Activated CD4-positive, alpha-beta memory T cell treated with anti-CD3 and anti-CD28 coated beads for 36 hours (primary cell): ENCODE measurements around the gene NSFL1C. TPM values are rescaled to one million over a fixed set of nuclear protein-coding genes. Genes with fewer than 3 reads are reported as not detected.

Experiments
- CTCF ChIA-PET: fragments of 350-600 bp; sonication (Branson Sonifier 250); formaldehyde crosslinking; loops from one replicate; lab custom pipeline; 2021; ENCODE audit warnings: antibody characterized with exemption, inconsistent platforms; lab: Charles Lee
- POLR2A ChIA-PET: fragments of 350-600 bp; sonication (Branson Sonifier 250); formaldehyde crosslinking; loops from one replicate; lab custom pipeline; 2021; ENCODE audit warnings: antibody characterized with exemption; lab: Charles Lee
- DNase-seq: peaks from one replicate; pipeline ENCODE4 v3.0.0-alpha.2; 2020
- H3K27ac Mint-ChIP-seq: one replicate; pipeline ENCODE4 v1.8.0; 2021; ENCODE audit warnings: mixed read lengths
- H3K27me3 Mint-ChIP-seq: one replicate; pipeline ENCODE4 v1.8.0; 2021; ENCODE audit warnings: mixed read lengths
- H3K36me3 Mint-ChIP-seq: one replicate; pipeline ENCODE4 v1.8.0; 2021; ENCODE audit warnings: mixed read lengths
- H3K4me1 Mint-ChIP-seq: one replicate; pipeline ENCODE4 v1.8.0; 2021; ENCODE audit warnings: low read depth, mixed read lengths
- H3K4me3 Mint-ChIP-seq: one replicate; pipeline ENCODE4 v1.8.0; 2021; ENCODE audit warnings: mild to moderate bottlenecking, mixed read lengths
- H3K9me3 Mint-ChIP-seq: one replicate; pipeline ENCODE4 v1.8.0; 2021; ENCODE audit warnings: mixed read lengths
- intact Hi-C: fragments of 100-400 bp; cut with micrococcal nuclease; formaldehyde crosslinking; loops from one replicate; pipeline ENCODE4 v1.15.1; 2023
- total RNA-seq, 2 experiments: library from RNA; stranded (reverse); gene quantifications; one replicate each; pipeline ENCODE4 v1.2.3, GENCODE V29; 2021

NSFL1C gene
- total RNA-seq, 2 experiments from 2014 or later: 81.8 to 83.1 TPM

DNA sequence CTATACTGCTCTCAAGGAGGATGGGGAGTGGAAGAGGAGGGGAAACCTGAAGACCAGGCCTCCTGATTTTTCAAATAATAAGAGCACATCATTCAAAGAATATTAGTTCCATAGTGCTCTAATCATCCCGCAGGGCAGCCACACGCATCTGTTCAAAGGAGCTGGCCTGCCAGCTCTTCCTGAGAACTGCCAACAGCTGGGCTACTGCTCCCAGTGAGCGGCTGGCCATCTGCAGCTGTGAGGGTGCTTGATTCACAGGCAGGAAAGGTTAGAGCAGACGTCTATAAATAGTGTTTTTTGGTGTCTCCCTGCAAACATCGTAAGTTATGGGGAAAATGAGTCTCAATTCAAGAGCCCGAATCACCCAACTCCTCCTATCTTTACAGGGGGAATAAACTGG is 17.3 kb downstream of the NSFL1C start:
- peaks cover 43% of the 10 kb centered on the region for H3K36me3 Mint-ChIP-seq
- H3K4me3 Mint-ChIP-seq: no peak overlapping the region
- ChIA-PET CTCF (interaction anchor here (0.8 to 2.7 kb wide), 4 partner anchors 9 to 19 kb away, joined by 3 to 8 read pairs (median 6); no protein-coding TSS in a partner anchor), POLR2A (interaction anchor here (0.9 kb wide), 1 partner anchor 17 kb away, joined by 3 read pairs; the partner anchor contains the start of gene NSFL1C)
- H3K27ac Mint-ChIP-seq: no peak overlapping the region
- no peak for DNase-seq
- no peaks in the 10 kb centered on the region for H3K9me3 Mint-ChIP-seq
- H3K27me3 Mint-ChIP-seq: no peaks in the 10 kb centered on the region
- H3K4me1 Mint-ChIP-seq: no peaks in the 10 kb centered on the region
- intact Hi-C loops: no loop called here

DNA sequence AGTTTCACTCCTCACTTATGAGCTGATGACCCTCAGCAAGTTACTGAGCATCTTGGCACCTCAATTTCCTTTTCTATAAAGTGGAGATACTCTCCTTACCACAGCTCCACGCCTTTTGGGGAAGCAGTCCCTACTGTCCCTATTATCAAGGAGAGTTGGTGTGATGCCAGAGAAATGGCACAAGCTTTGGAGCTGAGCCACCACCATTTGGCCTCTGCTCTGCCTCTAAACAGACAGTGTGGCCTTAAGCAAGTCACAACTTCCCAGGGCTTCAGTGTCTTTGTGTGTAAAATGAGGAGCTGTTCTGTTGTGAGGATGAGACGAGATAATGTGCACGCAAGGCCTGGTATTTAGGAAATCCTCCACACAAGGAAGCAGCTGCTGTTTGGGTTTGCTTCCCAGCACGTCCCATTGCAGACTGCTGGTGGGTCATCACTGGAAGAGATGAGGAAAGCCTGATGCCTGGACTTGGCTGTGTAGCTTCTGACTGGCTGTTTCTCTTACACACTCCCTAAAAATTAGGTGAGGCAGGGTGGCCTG is 18.5 kb downstream of the NSFL1C start:
- no peaks in the 10 kb centered on the region for H3K4me1 Mint-ChIP-seq
- no peak for DNase-seq
- no peaks in the 10 kb centered on the region for H3K27me3 Mint-ChIP-seq
- no peak overlapping the region for H3K27ac Mint-ChIP-seq
- no peak overlapping the region for H3K4me3 Mint-ChIP-seq
- intact Hi-C loops: no loop called here
- POLR2A ChIA-PET: interaction anchor here (0.9 kb wide), 1 partner anchor 18 kb away, joined by 3 read pairs; the partner anchor contains the start of gene NSFL1C
- no peaks in the 10 kb centered on the region for H3K9me3 Mint-ChIP-seq
- CTCF ChIA-PET: interaction anchor here (1.2 to 1.8 kb wide), 4 partner anchors 10 to 56 kb away, joined by 3 to 7 read pairs (median 6); no protein-coding TSS in a partner anchor
- H3K36me3 Mint-ChIP-seq: peaks cover 41% of the 10 kb centered on the region

DNA sequence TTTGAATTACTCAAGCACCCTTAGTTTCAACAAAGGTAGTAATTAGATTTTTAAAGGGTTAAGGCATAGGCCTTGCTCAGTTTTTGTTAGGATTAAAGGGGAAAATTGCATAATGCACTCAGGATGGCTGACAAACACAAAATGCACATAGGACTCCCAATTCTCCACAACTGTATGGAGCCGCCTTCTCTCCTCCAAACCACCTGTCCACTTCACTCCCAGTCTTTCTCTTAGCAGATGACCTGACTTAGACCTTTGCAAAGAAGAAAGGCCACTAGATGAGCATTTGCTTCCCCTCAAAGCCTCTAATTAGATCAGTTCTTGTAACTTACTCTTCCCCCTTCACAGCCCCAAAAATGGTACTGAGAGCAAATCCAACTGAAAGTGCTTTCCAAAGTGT is 20.1 kb downstream of the NSFL1C start:
- intact Hi-C loops: no loop called here
- DNase-seq: no peak
- H3K27me3 Mint-ChIP-seq: no peaks in the 10 kb centered on the region
- H3K27ac Mint-ChIP-seq: no peak overlapping the region
- CTCF ChIA-PET: no interaction called here
- peaks cover 31% of the 10 kb centered on the region for H3K36me3 Mint-ChIP-seq
- H3K4me3 Mint-ChIP-seq: no peak overlapping the region
- peaks cover 3% of the 10 kb centered on the region for H3K4me1 Mint-ChIP-seq
- no peaks in the 10 kb centered on the region for H3K9me3 Mint-ChIP-seq
- POLR2A ChIA-PET: no interaction called here

DNA sequence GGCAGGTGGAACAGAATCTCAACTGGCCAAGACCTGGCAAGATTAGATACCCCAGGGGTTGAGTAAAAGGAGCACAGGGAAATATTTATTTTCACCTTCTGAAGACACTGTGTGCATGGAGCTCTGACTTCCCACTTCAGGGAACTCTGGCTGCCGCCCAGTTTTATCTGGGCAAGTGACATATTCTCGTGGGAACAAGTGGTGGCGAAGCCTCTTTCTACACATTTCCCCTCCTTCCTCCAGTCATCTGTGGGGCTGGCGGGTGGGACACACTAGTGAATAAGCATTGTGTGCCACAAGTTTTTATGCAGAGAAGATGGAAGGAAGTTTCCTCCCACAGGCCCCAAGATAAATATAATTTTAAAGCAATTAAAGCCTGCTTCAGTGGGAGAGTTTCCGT is 23.6 kb downstream of the NSFL1C start:
- Mint-ChIP-seq H3K27me3 (no peaks in the 10 kb centered on the region), H3K4me3 (no peak overlapping the region), H3K9me3 (no peaks in the 10 kb centered on the region), H3K36me3 (peaks cover 20% of the 10 kb centered on the region), H3K27ac (no peak overlapping the region), H3K4me1 (peaks cover 4% of the 10 kb centered on the region)
- DNase-seq: no peak
- CTCF ChIA-PET: no interaction called here
- POLR2A ChIA-PET: no interaction called here
- intact Hi-C loops: no loop called here

DNA sequence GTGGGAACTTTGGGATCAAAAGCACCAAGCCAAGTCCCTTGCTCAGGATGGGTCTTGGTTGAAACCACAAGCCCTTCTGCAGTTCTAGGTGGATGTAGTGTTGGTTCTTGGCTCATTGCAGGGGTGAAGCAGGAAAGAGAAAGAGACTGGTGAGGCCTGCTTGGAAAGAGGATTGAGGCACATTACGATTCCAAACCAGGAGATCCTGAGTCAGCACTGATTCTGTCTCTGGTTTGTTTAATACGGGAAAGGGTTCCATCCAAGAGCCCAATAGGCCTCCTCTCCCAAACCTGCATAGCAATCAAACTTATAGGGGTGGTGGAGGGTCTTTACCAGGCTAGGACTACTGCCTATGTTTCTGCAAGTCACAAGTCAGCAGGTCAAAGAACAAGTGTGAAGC is 24.3 kb downstream of the NSFL1C start:
- Mint-ChIP-seq H3K36me3 (peaks cover 20% of the 10 kb centered on the region), H3K4me1 (peaks cover 6% of the 10 kb centered on the region), H3K9me3 (no peaks in the 10 kb centered on the region), H3K4me3 (no peak overlapping the region), H3K27me3 (no peaks in the 10 kb centered on the region), H3K27ac (no peak overlapping the region)
- ChIA-PET POLR2A (no interaction called here), CTCF (no interaction called here)
- no peak for DNase-seq
- intact Hi-C loops: no loop called here

DNA sequence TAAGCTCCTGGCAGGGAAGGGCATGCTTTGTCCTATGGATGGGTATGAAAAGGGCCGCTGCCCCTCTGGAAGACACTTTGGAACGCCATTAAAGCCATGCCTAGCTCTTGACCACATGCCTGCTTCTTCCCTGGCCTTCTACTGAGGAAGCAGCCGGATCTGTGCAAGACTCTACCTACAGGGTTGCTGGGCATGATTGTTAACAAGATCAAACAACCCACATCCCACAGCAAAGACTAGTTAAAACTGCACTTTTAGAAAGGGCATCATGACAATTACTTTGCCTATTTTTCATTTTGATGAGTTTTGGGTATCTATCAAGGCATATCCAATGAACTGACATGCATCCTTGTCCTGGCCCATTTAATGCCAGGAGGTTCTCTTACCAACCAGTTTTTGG is 25.5 kb downstream of the NSFL1C start:
- no peaks in the 10 kb centered on the region for H3K9me3 Mint-ChIP-seq
- H3K27me3 Mint-ChIP-seq: no peaks in the 10 kb centered on the region
- no peak overlapping the region for H3K4me3 Mint-ChIP-seq
- POLR2A ChIA-PET: no interaction called here
- H3K36me3 Mint-ChIP-seq: peaks cover 18% of the 10 kb centered on the region
- intact Hi-C loops: no loop called here
- no peak for DNase-seq
- H3K4me1 Mint-ChIP-seq: peaks cover 9% of the 10 kb centered on the region
- no peak overlapping the region for H3K27ac Mint-ChIP-seq
- CTCF ChIA-PET: interaction anchor here (1.2 to 1.4 kb wide), 2 partner anchors 9 to 62 kb away, joined by 5 to 8 read pairs; no protein-coding TSS in a partner anchor

DNA sequence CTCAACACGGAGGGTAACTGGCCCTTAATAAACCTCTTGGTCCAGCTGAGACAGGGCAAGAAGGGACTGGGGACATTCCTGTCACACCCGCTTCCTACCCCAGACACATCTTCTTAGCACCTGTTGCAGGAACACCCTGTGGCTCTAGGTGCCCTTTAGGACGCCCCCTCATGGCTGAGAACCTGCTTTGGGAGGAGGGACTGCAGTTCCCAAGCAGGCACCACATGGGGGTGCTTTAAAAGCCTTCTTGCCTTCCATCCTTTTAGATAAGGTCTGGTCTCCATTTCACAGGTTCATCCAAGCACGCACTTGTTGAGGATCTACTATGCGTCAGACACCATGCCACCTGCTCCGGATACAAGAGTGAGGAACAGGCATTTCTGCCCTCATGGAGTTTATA is 26.6 kb downstream of the NSFL1C start:
- no peaks in the 10 kb centered on the region for H3K27me3 Mint-ChIP-seq
- no peak overlapping the region for H3K27ac Mint-ChIP-seq
- intact Hi-C loops: no loop called here
- POLR2A ChIA-PET: no interaction called here
- H3K9me3 Mint-ChIP-seq: no peaks in the 10 kb centered on the region
- peaks cover 18% of the 10 kb centered on the region for H3K4me1 Mint-ChIP-seq
- peaks cover 10% of the 10 kb centered on the region for H3K36me3 Mint-ChIP-seq
- H3K4me3 Mint-ChIP-seq: no peak overlapping the region
- peak; percentile 24 for DNase-seq
- CTCF ChIA-PET: interaction anchor here (1.2 to 2.6 kb wide), 5 partner anchors 10 to 127 kb away, joined by 3 to 9 read pairs (median 5); partner anchors contain the start of gene NSFL1C

DNA sequence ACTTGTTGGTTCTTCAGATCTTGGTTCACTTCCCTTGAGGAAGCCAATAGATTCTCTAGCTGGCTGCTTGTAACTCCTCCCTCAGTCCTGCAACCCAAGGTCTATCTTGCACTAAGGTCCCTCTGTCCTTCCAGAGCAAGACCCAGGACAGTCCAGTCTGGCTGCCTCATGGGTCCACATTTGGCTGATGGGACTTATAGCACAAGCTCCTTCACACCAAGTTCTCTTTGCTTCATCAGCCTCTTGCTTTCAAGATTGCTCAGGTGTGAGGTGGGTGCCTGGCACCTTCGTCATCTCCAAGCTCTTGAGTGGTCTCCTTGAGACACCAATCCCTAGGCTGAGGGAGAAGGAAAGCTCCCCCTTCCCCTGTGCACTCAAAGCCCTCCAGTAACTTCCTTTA is 28.3 kb downstream of the NSFL1C start:
- POLR2A ChIA-PET: no interaction called here
- Mint-ChIP-seq H3K4me1 (peaks cover 27% of the 10 kb centered on the region), H3K27ac (no peak overlapping the region), H3K9me3 (no peaks in the 10 kb centered on the region), H3K36me3 (peaks cover 13% of the 10 kb centered on the region), H3K4me3 (no peak overlapping the region), H3K27me3 (no peaks in the 10 kb centered on the region)
- intact Hi-C loops: loop anchor here (5.0 kb wide), 1 partner anchor 211 kb away; the partner anchor contains the start of gene RAD21L1
- CTCF ChIA-PET: interaction anchor here (0.8 to 4.3 kb wide), 14 partner anchors 10 to 138 kb away, joined by 3 to 59 read pairs (median 5); partner anchors contain the start of genes FKBP1A and NSFL1C
- no peak for DNase-seq

DNA sequence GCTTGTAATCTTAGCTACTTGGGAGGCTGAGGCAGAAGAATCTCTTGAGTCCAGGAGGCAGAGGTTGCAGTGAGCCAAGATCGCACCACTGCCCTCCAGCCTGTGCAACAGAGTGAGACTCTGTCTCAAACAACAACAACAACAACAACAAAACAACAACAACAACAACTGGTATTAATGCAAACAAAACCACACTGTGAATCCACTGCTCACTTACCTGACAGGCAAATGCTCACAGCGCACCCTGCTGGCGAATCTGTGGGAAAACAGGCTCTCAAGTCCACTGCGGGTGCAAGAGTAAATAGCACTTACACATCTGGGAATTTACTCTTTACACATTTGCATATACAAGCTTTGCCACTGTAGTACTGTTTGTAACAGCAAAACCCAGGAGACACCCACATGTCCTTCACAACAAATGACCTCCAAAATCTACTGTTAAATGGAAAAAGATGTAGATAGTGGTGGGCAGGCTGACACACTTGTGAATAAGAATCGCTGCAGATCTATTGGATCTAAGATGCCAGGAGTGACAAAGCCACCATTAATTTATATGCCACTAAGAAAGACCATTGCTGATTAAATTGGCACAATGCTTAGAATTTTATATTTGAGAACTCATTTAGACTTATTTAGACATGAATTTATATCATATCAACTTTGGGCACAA is 29.3 kb downstream of the NSFL1C start:
- ChIA-PET POLR2A (no interaction called here), CTCF (interaction anchor here (0.6 to 4.3 kb wide), 27 partner anchors 11 to 224 kb away, joined by 3 to 59 read pairs (median 5); partner anchors contain the start of genes FKBP1A and NSFL1C)
- peaks cover 11% of the 10 kb centered on the region for H3K36me3 Mint-ChIP-seq
- no peaks in the 10 kb centered on the region for H3K9me3 Mint-ChIP-seq
- peak; percentile 87 for DNase-seq
- intact Hi-C loops: loop anchor here (1.0 to 5.0 kb wide), 3 partner anchors 29 to 210 kb away; partner anchors contain the start of genes NSFL1C and RAD21L1
- H3K27ac Mint-ChIP-seq: no peak overlapping the region
- H3K27me3 Mint-ChIP-seq: no peaks in the 10 kb centered on the region
- peaks cover 27% of the 10 kb centered on the region for H3K4me1 Mint-ChIP-seq
- peak overlapping the region; percentile 20 for H3K4me3 Mint-ChIP-seq

DNA sequence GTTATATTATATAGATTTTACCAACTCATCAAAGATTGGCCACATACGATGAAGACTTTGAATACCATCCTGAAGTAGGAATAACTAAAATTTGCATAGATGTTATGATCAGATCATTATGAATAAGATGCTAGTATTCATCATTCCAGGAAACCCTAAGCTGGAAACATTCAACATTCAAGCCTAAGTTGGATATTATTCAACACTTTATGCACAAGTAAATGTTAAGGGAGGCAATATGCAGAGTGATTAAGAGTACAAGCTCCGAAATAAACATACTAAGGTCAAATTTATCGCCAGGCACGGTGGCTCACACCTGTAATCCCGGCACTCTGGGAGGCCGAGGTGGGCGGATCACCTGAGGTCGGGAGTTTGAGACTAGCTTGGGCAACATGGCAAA is 30.4 kb downstream of the NSFL1C start:
- Mint-ChIP-seq H3K36me3 (peaks cover 11% of the 10 kb centered on the region), H3K9me3 (no peaks in the 10 kb centered on the region), H3K27me3 (no peaks in the 10 kb centered on the region), H3K4me1 (peaks cover 23% of the 10 kb centered on the region), H3K4me3 (no peak overlapping the region), H3K27ac (no peak overlapping the region)
- CTCF ChIA-PET: interaction anchor here (0.6 to 4.3 kb wide), 15 partner anchors 13 to 223 kb away, joined by 3 to 59 read pairs (median 5); partner anchors contain the start of gene NSFL1C
- POLR2A ChIA-PET: no interaction called here
- intact Hi-C loops: loop anchor here (2.0 to 5.0 kb wide), 2 partner anchors 31 to 209 kb away; partner anchors contain the start of genes NSFL1C and RAD21L1
- DNase-seq: no peak

DNA sequence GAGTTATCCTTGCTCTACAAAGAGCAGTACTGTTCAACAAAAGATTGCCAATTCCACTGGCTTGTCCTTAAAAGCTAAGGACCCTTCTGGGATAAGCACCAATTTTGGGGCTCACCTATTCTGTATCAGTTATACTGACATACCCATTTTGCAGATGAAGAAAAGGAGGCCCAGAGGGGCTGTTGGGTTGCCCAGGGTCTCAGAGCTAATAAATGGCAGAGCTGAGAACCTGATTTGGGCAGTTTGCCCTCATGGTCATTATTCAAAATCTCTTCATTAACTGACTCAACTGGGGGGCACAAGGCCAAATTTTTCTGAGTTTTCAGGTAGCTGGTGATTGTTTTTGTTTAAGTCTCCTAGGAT is 31.3 kb downstream of the NSFL1C start:
- no peaks in the 10 kb centered on the region for H3K27me3 Mint-ChIP-seq
- POLR2A ChIA-PET: interaction anchor here (0.6 to 1.2 kb wide), 3 partner anchors 107 to 168 kb away, joined by 3 read pairs; no protein-coding TSS in a partner anchor
- H3K36me3 Mint-ChIP-seq: peaks cover 11% of the 10 kb centered on the region
- no peak for DNase-seq
- CTCF ChIA-PET: interaction anchor here (0.7 to 4.3 kb wide), 9 partner anchors 22 to 222 kb away, joined by 3 to 59 read pairs (median 3); partner anchors contain the start of gene NSFL1C
- no peak overlapping the region for H3K27ac Mint-ChIP-seq
- intact Hi-C loops: loop anchor here (1.0 to 5.0 kb wide), 5 partner anchors 44 to 208 kb away; partner anchors contain the start of gene RAD21L1
- H3K4me1 Mint-ChIP-seq: peaks cover 23% of the 10 kb centered on the region
- no peaks in the 10 kb centered on the region for H3K9me3 Mint-ChIP-seq
- no peak overlapping the region for H3K4me3 Mint-ChIP-seq
